Measurements from ENCODE around the gene GBP4. TPM values are rescaled to one million over a fixed set of nuclear protein-coding genes. Genes with fewer than 3 reads are reported as not detected.
"Not testable (repeated sequence)": the region's sequence is repeated elsewhere in the genome, so short reads cannot be mapped to it uniquely, and the experiment has no call there.

GBP4 gene
- total RNA-seq: 6.4 TPM
- long read RNA-seq, full-length matches to known transcripts: 2 of 8 reads
- long read RNA-seq, partial matches to known transcripts: 2 of 8 reads
- long read RNA-seq, other reads (novel, unspliced or antisense): 4 of 8 reads

- intact Hi-C loops (cut with DNase I): loop anchor here (2.0 to 5.0 kb wide), 5 partner anchors 64 to 176 kb away; partner anchors contain the start of genes GBP1 and GBP3
- DNase-seq (ENCODE audit: low spot score): peak; percentile 81
Observed at GRCh38 chr1:89198491-89199072, at the start of gene GBP4. Gene GBP4 (minus strand): TSS chr1:89198942. CDS start chr1:89198834, 108 bp downstream.

GRCh38 chr1:89243046-89243445 is 44.3 kb upstream of the GBP4 start:
- intact Hi-C loops (cut with DNase I): no loop called here

DNA sequence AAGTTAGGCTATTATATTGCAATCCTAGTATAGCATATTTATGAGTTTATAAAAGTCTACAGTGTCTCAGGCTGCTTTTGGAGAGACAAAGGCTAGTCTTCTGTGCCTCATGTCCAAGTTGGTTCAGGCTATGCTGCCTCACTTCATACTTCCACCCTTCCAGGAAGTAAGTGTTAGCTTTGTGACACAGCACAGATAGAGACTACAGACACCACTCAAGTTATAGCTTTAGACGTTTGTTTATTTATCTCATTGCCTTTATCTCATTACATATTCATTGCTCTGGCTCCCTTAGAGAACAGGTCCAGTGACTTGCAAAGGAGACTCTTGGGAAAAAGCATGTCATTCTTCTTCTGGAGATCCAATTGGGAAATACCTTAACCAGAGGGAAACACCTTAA is 22.6 kb upstream of the GBP4 start:
- no peak for DNase-seq (ENCODE audit: low spot score)
- intact Hi-C loops (cut with DNase I): no loop called here

More at GRCh38 chr1:89243046-89243445, 44.3 kb upstream of the GBP4 start:
- no peak for DNase-seq (ENCODE audit: low spot score)

- intact Hi-C loops (cut with DNase I); DNase-seq (ENCODE audit: low spot score): not testable (repeated sequence)
Observed at GRCh38 chr1:89219851-89220250, 21.1 kb upstream of the GBP4 start.

DNA sequence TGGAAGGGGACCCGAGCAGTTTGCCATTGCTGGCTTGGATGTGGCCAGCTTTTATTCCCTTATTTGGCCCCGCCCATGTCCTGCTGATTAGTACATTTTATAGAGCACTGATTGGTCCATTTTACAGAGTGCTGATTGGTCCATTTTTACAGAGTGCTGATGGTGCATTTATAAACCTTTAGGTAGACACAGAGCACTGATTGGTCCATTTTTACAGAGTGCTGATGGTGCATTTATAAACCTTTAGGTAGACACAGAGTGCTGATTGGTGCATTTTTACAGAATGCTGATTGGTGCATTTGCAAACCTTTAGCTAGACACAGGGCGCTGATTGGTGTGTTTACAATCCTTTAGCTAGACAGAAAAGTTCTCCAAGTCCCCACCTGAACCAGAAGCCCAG is 20.2 kb upstream of the GBP4 start:
- DNase-seq (ENCODE audit: low spot score); intact Hi-C loops (cut with DNase I): not testable (repeated sequence)

GRCh38 chr1:89213347-89213746 is 14.6 kb upstream of the GBP4 start:
- intact Hi-C loops (cut with DNase I): no loop called here
- no peak for DNase-seq (ENCODE audit: low spot score)

DNA sequence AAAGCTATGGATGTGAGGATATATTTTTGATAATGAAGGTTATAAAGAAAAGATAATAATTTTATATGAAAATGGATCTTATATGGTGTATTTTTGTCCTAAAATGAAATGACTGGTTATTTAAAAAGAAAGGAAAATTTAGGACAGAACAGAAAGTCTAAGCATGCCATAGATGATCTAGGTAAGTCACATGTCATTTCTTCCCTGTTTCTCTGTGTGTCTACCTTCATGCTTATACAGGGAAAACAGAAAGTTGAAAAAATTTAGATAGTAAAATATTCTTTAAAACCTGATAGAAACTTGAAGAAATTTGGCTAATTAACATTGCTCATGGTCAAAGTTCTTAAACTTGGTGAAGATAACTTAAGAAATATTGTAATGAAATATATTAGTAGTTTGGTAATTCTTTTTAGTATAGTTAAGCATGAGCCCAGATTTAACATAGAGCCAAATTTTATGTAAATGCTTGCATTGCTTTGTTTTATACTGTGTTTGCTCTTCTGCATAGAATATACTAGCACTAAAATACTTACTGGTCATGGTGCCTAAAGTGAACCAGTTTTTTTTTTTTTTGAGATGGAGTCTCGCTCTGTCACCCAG is 12.4 kb upstream of the GBP4 start:
- DNase-seq (ENCODE audit: low spot score): no peak
- intact Hi-C loops (cut with DNase I): no loop called here

- intact Hi-C loops (cut with DNase I): no loop called here
- DNase-seq (ENCODE audit: low spot score): no peak
Observed at GRCh38 chr1:89206373-89206772, 7.6 kb upstream of the GBP4 start.

GRCh38 chr1:89203166-89203565 is 4.4 kb upstream of the GBP4 start:
- intact Hi-C loops (cut with DNase I): no loop called here
- DNase-seq (ENCODE audit: low spot score): no peak

DNA sequence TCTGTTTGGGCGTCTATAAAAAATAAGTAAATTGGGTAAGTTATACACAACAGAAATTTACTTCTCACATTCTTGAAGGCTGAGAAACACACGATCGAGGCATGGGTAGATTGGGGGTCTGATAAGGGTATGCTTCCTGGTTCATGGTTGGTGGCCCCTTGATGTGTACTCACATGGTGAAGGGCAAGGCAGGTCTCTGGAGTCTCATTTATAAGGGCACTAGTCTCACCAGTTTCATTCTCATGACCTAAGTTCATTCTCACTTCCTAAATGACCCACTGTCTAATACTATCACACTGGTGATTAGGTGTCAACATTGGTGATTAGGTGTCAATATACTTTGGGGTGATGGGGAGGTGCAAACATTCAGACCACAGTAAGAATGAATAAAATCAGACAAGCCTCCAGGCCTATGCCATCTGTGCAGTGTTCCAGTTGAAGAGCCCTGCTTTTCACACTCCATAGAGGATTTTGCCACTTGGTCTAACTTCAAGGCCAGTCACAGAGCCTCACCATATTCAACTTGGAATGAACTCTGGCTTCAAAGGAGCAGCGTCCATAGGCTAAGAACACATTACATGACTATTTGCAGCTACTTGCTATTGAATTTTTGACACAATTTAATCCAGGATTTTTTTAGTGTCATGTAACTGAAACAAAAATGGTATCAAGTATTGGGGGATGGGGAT is 2.5 kb upstream of the GBP4 start:
- intact Hi-C loops (cut with DNase I): no loop called here

DNA sequence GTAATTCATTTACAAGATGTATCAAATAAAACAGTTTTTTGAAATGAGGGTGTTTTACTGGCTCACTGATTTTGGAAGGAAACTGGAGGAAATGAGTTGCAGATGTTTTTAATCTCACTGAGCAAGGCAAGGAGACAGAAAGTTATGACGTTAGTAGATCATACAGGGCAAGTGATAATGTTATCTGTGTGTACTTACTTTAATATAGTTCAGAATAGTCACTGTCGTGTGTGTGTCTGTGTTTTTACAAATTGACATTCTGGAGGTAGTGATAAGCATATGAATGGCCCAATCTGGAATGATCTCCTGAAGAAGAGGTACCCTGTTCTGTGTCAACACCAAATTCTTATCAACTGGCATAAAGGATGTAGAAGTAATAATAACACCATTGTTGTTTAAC is 1.9 kb upstream of the GBP4 start:
- intact Hi-C loops (cut with DNase I): no loop called here

More for the DNA sequence above, 2.5 kb upstream of the GBP4 start:
- no peak for DNase-seq (ENCODE audit: low spot score)

DNA sequence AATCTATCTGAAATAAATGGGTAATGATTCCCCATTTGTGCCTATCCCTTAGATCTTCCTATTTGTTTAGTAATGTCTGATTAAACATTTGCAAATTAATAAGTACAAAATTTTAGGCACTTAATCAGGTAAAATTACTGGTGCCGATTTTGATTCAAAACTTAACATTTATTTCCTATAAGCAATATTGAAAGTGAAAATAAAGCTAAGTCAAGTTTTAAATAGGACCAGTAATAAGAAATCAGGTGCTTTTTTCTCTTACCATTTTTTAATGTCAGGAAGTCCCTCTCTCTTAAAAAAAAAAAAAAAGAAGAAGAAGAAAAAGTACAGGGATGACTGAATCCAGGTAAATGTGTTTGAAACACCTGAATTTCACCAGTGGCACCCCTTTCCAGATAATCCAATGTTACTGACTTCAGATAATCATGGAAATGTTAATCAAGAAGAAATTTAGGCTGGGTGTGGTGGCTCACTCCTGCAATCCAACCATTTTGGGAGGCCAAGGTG is 836 bp upstream of the GBP4 start:
- intact Hi-C loops (cut with DNase I): loop anchor here (2.0 to 5.0 kb wide), 5 partner anchors 63 to 177 kb away; partner anchors contain the start of genes GBP1 and GBP3
- no peak for DNase-seq (ENCODE audit: low spot score)

More for the DNA sequence above, 1.9 kb upstream of the GBP4 start:
- no peak for DNase-seq (ENCODE audit: low spot score)

- DNase-seq (ENCODE audit: low spot score): no peak
- intact Hi-C loops (cut with DNase I): loop anchor here (2.0 to 5.0 kb wide), 5 partner anchors 64 to 176 kb away; partner anchors contain the start of genes GBP1 and GBP3
Observed at GRCh38 chr1:89198081-89198480, 661 bp downstream of the GBP4 start.

- intact Hi-C loops (cut with DNase I): loop anchor here (5.0 kb wide), 3 partner anchors 67 to 173 kb away; partner anchors contain the start of gene GBP3
- no peak for DNase-seq (ENCODE audit: low spot score)
Observed at GRCh38 chr1:89195476-89195875, 3.3 kb downstream of the GBP4 start.

DNA sequence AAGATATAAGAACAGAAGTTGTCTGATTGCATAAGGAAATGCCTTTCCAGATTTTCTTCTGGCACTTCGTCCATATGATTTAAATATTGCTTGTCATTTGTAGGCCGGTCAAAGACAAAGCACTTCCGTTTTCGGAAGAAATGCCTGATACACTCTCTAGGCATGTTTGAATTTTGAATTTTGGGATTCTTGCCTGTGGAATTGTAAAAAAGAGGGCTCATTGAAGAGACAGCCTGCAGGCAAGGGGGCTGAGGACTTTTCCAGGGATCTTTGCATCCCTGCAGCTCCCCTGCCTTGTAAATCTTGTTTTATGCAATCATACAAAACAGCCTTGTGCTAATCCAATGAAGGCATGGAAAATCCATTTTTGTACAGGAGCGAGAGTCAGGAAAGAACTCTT is 7.4 kb downstream of the GBP4 start:
- no peak for DNase-seq (ENCODE audit: low spot score)
- intact Hi-C loops (cut with DNase I): no loop called here

- intact Hi-C loops (cut with DNase I): no loop called here
- DNase-seq (ENCODE audit: low spot score): no peak
Observed at GRCh38 chr1:89190017-89190416, 8.7 kb downstream of the GBP4 start.

- DNase-seq (ENCODE audit: low spot score): no peak
- intact Hi-C loops (cut with DNase I): no loop called here
Observed at GRCh38 chr1:89179343-89179742, 19.4 kb downstream of the GBP4 start.

- no peak for DNase-seq (ENCODE audit: low spot score)
- intact Hi-C loops (cut with DNase I): no loop called here
Observed at GRCh38 chr1:89176971-89177370, 21.8 kb downstream of the GBP4 start.

GRCh38 chr1:89175601-89176256 is 23.0 kb downstream of the GBP4 start, which contains the start of gene GBP7:
Gene GBP7 (minus strand): TSS chr1:89176003. CDS start chr1:89171935, 4,068 bp downstream.
- no peak for DNase-seq (ENCODE audit: low spot score)
- intact Hi-C loops (cut with DNase I): no loop called here

GRCh38 chr1:89174491-89174890 is 24.3 kb downstream of the GBP4 start:
- DNase-seq (ENCODE audit: low spot score): no peak
- intact Hi-C loops (cut with DNase I): no loop called here

Data from cardiac septum (tissue), 1 donor.